IMR-90 (cell line): ENCODE results near the gene C1QL1. TPM values are rescaled to one million over a fixed set of nuclear protein-coding genes. Genes with fewer than 3 reads are reported as not detected.
A peak's percentile ranks its signal among the peaks of the same experiment; 100 is the strongest.

Experiments used
- ATAC-seq: fragments of 200-7000 bp; cut with Tn5 transposase; 2 replicates; pipeline ENCODE4 v1.9.1; 2020; ENCODE audit warnings: low read depth, mild to moderate bottlenecking, moderate library complexity
- BruUV-seq: library from RNA; stranded (reverse); fragments of 400-500 nt; replicated peaks from 2 replicates; lab custom pipeline; 2021; lab: Mats Ljungman, UMichigan
- CTCF ChIA-PET: fragments of 300-600 bp; formaldehyde crosslinking; extraction: SDS; loops from one replicate; lab custom pipeline; 2021; ENCODE audit warnings: antibody characterized with exemption; lab: Yijun Ruan, JAX
- POLR2A ChIA-PET: fragments of 300-600 bp; sonication (Branson Sonifier 250); formaldehyde crosslinking; loops from one replicate; lab custom pipeline; 2022; ENCODE audit warnings: antibody characterized with exemption; ENCODE audit not compliant: unreplicated experiment; lab: Charles Lee
- DNase-seq: peaks from one replicate; pipeline ENCODE4 v3.0.0; 2013
- H2AFZ ChIP-seq: replicated peaks from 2 replicates; pipeline ENCODE3; 2013; ENCODE audit warnings: low read length, mild to moderate bottlenecking; ENCODE audit not compliant: poor library complexity
- H2AK5ac ChIP-seq: 2 replicates; pipeline ENCODE4 v1.6.1; 2013; ENCODE audit warnings: low read depth, low read length, inconsistent platforms
- H2AK9ac ChIP-seq: replicated peaks from 2 replicates; pipeline ENCODE3; 2013; ENCODE audit warnings: mild to moderate bottlenecking, low read depth, low read length, moderate library complexity; ENCODE audit not compliant: poor library complexity
- H2BK120ac ChIP-seq: 2 replicates; pipeline ENCODE4 v1.6.1; 2013; ENCODE audit warnings: low read depth, low read length, inconsistent platforms
- H2BK15ac ChIP-seq: 3 replicates; pipeline ENCODE4 v1.6.1; 2013; ENCODE audit warnings: low read depth, low read length, inconsistent platforms
- H2BK20ac ChIP-seq: 2 replicates; pipeline ENCODE4 v1.6.1; 2013; ENCODE audit warnings: low read depth, mild to moderate bottlenecking, inconsistent platforms, low read length, moderate library complexity
- H2BK5ac ChIP-seq: 2 replicates; pipeline ENCODE4 v1.6.1; 2013; ENCODE audit warnings: mild to moderate bottlenecking, low read depth, low read length, inconsistent platforms; ENCODE audit not compliant: poor library complexity, severe bottlenecking
- H3K14ac ChIP-seq: replicated peaks from 2 replicates; pipeline ENCODE4 v1.6.1; 2013; ENCODE audit warnings: low read depth, low read length, inconsistent platforms
- H3K18ac ChIP-seq: 2 replicates; pipeline ENCODE4 v1.6.1; 2013; ENCODE audit warnings: low read depth, low read length, control low read depth
- H3K23ac ChIP-seq: 2 replicates; pipeline ENCODE4 v1.6.1; 2013; ENCODE audit warnings: low read depth, low read length, inconsistent platforms
- H3K27ac ChIP-seq: 2 replicates; pipeline ENCODE4 v1.5.1; 2013; ENCODE audit warnings: mild to moderate bottlenecking, control low read depth, low read length; ENCODE audit not compliant: insufficient read depth
- H3K27me3 ChIP-seq: 2 replicates; pipeline ENCODE4 v1.6.1; 2013; ENCODE audit warnings: low read length; ENCODE audit not compliant: control insufficient read depth, insufficient read depth
- H3K36me3 ChIP-seq: 2 replicates; pipeline ENCODE4 v1.6.1; 2013; ENCODE audit warnings: low read length, mixed read lengths; ENCODE audit not compliant: control insufficient read depth, insufficient read depth
- H3K4ac ChIP-seq: 2 replicates; pipeline ENCODE4 v1.6.1; 2013; ENCODE audit warnings: low read depth, low read length, inconsistent platforms
- H3K4me1 ChIP-seq: 2 replicates; pipeline ENCODE4 v1.6.1; 2013; ENCODE audit warnings: low read length, mixed read lengths; ENCODE audit not compliant: control insufficient read depth, insufficient read depth
- H3K4me2 ChIP-seq: 2 replicates; pipeline ENCODE4 v1.6.1; 2013; ENCODE audit warnings: low read depth, mild to moderate bottlenecking, control low read depth, low read length, moderate library complexity
- H3K4me3 ChIP-seq: 2 replicates; pipeline ENCODE4 v1.5.1; 2013; ENCODE audit warnings: low read depth, mild to moderate bottlenecking, control low read depth, low read length, moderate library complexity; ENCODE audit not compliant: insufficient read depth
- H3K56ac ChIP-seq: 2 replicates; pipeline ENCODE4 v1.6.1; 2013; ENCODE audit warnings: low read length, inconsistent platforms; ENCODE audit not compliant: insufficient read depth; ENCODE audit errors: extremely low read depth
- H3K79me1 ChIP-seq, 2 experiments: 2 replicates each; pipeline ENCODE4 v1.6.1; 2013; ENCODE audit warnings: low read length in 2 of 2, inconsistent platforms in 1 of 2, low read depth in 1 of 2
- H3K9ac ChIP-seq: 2 replicates; pipeline ENCODE4 v1.6.1; 2013; ENCODE audit warnings: low read depth, low read length, control low read depth
- H3K9me1 ChIP-seq: 2 replicates; pipeline ENCODE4 v1.6.1; 2013; ENCODE audit warnings: low read length, inconsistent platforms; ENCODE audit not compliant: insufficient read depth
- H3K9me3 ChIP-seq: 2 replicates; pipeline ENCODE4 v1.6.1; 2013; ENCODE audit warnings: low read length; ENCODE audit not compliant: control insufficient read depth, insufficient read depth
- H4K20me1 ChIP-seq: 2 replicates; pipeline ENCODE4 v1.6.1; 2013; ENCODE audit warnings: low read length, inconsistent platforms; ENCODE audit not compliant: insufficient read depth
- H4K5ac ChIP-seq: 2 replicates; pipeline ENCODE4 v1.6.1; 2013; ENCODE audit warnings: mild to moderate bottlenecking, low read depth, low read length, control low read depth
- H4K8ac ChIP-seq, 2 experiments: 2 replicates each; pipeline ENCODE4 v1.6.1; 2013; ENCODE audit warnings: low read depth in 2 of 2, low read length in 2 of 2, control low read depth in 1 of 2, inconsistent platforms in 1 of 2
- H4K91ac ChIP-seq: 2 replicates; pipeline ENCODE4 v1.6.1; 2013; ENCODE audit warnings: low read depth, low read length, inconsistent platforms; ENCODE audit not compliant: insufficient read depth
- BHLHE40 ChIP-seq: fragments of 150-350 bp; IDR thresholded peaks from 2 replicates; pipeline ENCODE4 v1.6.1; 2016; ENCODE audit warnings: mild to moderate bottlenecking, low read depth, low read length
- CEBPB ChIP-seq: IDR thresholded peaks from 2 replicates; pipeline ENCODE4 v1.6.1; 2012; ENCODE audit warnings: low read depth, low read length, improper control_type of control experiment
- CHD1 ChIP-seq: IDR thresholded peaks from 2 replicates; pipeline ENCODE4 v1.6.1; 2012; ENCODE audit warnings: low read depth, low read length, improper control_type of control experiment
- CTCF ChIP-seq: conservative IDR thresholded peaks from 2 replicates; pipeline ENCODE4 v1.5.1; 2012; ENCODE audit warnings: mild to moderate bottlenecking, low read depth, low read length, improper control_type of control experiment
- FOS ChIP-seq: fragments of 150-350 bp; IDR thresholded peaks from 2 replicates; pipeline ENCODE4 v1.6.1; 2016; ENCODE audit warnings: low read depth, low read length
- MAFK ChIP-seq: IDR thresholded peaks from 2 replicates; pipeline ENCODE4 v1.6.1; 2012; ENCODE audit warnings: low read depth, low read length, improper control_type of control experiment
- MAZ ChIP-seq: IDR thresholded peaks from 2 replicates; pipeline ENCODE4 v1.6.1; 2012; ENCODE audit warnings: low read depth, mild to moderate bottlenecking, low read length, improper control_type of control experiment, moderate library complexity, borderline replicate concordance
- MXI1 ChIP-seq: IDR thresholded peaks from 2 replicates; pipeline ENCODE4 v1.6.1; 2012; ENCODE audit warnings: low read depth, mild to moderate bottlenecking, low read length, moderate library complexity, borderline replicate concordance
- NFE2L2 ChIP-seq: fragments of 150-350 bp; IDR thresholded peaks from 2 replicates; pipeline ENCODE4 v1.6.1; 2016; ENCODE audit warnings: low read depth, mild to moderate bottlenecking, low read length
- POLR2A ChIP-seq: IDR thresholded peaks from 2 replicates; pipeline ENCODE4 v1.6.1; 2012; ENCODE audit warnings: mild to moderate bottlenecking, low read depth, low read length
- RAD21 ChIP-seq: IDR thresholded peaks from 2 replicates; pipeline ENCODE4 v1.6.1; 2012; ENCODE audit warnings: low read length, improper control_type of control experiment
- RCOR1 ChIP-seq: IDR thresholded peaks from 2 replicates; pipeline ENCODE4 v1.6.1; 2012; ENCODE audit warnings: mild to moderate bottlenecking, low read length, improper control_type of control experiment; ENCODE audit not compliant: insufficient replicate concordance
- RFX5 ChIP-seq: IDR thresholded peaks from 2 replicates; pipeline ENCODE4 v1.8.0; 2012; ENCODE audit warnings: low read depth, mild to moderate bottlenecking, low read length, moderate library complexity
- SMC3 ChIP-seq: fragments of 150-350 bp; IDR thresholded peaks from 2 replicates; pipeline ENCODE4 v1.6.1; 2016; ENCODE audit warnings: low read depth, mild to moderate bottlenecking, antibody characterized with exemption, low read length, moderate library complexity
- USF2 ChIP-seq: fragments of 150-350 bp; IDR thresholded peaks from 2 replicates; pipeline ENCODE4 v1.6.1; 2017; ENCODE audit warnings: mild to moderate bottlenecking, antibody characterized with exemption, low read length, low read depth
- WGBS, 2 experiments: methylation state at CpG; one replicate each; pipeline versions ENCODE4 v1.1.5 to v1.1.7; 2013; ENCODE audit warnings: missing lambda C conversion rate in 2 of 2; ENCODE audit not compliant: insufficient read length in 1 of 2; ENCODE audit errors: extremely low coverage in 2 of 2; 5-methylcytosine and 5-hydroxymethylcytosine counted together
- dilution Hi-C: fragments of 300-500 bp; cut with HindIII; formaldehyde crosslinking; loops from one replicate; pipeline ENCODE4 v1.14.3; 2018; ENCODE audit warnings: low sequenced_read_pairs; ENCODE audit not compliant: unreplicated experiment
- in situ Hi-C: fragments of 300-500 bp; cut with MboI; formaldehyde crosslinking; loops from 3 replicates; pipeline ENCODE4 v1.14.3; 2019; ENCODE audit warnings: low sequenced_read_pairs, inconsistent platforms, mixed read lengths
- intact Hi-C: fragments of 100-400 bp; cut with micrococcal nuclease; formaldehyde crosslinking; loops from 2 replicates; pipeline ENCODE4 v1.10.0; 2022
- polyA plus RNA-seq, 3 experiments: library from polyadenylated mRNA; depleted of rRNA; stranded (reverse); fragments of >200 nt; gene quantifications; 2 replicates each; pipeline ENCODE4 v1.2.3, GENCODE V29; 2012; ENCODE audit warnings: low replicate concordance in 1 of 3
- total RNA-seq: library from RNA; depleted of rRNA; stranded (reverse); fragments of >200 nt; gene quantifications from 2 replicates; pipeline ENCODE4 v1.2.3, GENCODE V29; 2012

The C1QL1 gene
- total and polyA plus RNA-seq, 2 of the 4 experiments (the other 2 are of a cell fraction) = 0.18 to 0.84 TPM

- POLR2A ChIA-PET = no interaction called here
- Histone ChIP-seq H3K36me3 (no peaks in the 10 kb centered on the region), H3K4me2 (no peak overlapping the region)
Measured at GRCh38 chr17:44969144-44969780, 1.2 kb upstream of the C1QL1 start.

More at GRCh38 chr17:44969144-44969780, 1.2 kb upstream of the C1QL1 start:
- Histone ChIP-seq H4K5ac (no peak overlapping the region), H4K8ac (no peak overlapping the region; a peak in 1 of 4 replicates), H2AFZ (peak overlapping the region; percentile 27), H2AK5ac (no peak overlapping the region), H2BK5ac (no peak overlapping the region), H3K9me1 (peaks cover 4% of the 10 kb centered on the region), H3K4me1 (peaks cover 11% of the 10 kb centered on the region), H4K91ac (no peak overlapping the region), H3K4me3 (no peak overlapping the region), H3K23ac (no peak overlapping the region), H3K14ac (no peak overlapping the region), H3K9ac (no peak overlapping the region), H3K4ac (no peak overlapping the region), H3K18ac (no peak overlapping the region), H2BK20ac (no peak overlapping the region), H2AK9ac (peak overlapping the region; percentile 68), H4K20me1 (no peaks in the 10 kb centered on the region; the same call in 1 of the 2 replicates), H3K27me3 (peaks cover 43% of the 10 kb centered on the region), H2BK120ac (no peak overlapping the region), H2BK15ac (no peak overlapping the region; the same call in 2 of the 3 replicates), H3K79me1 (no peaks in the 10 kb centered on the region), H3K56ac (no peak overlapping the region), H3K27ac (no peak overlapping the region), H3K9me3 (no peaks in the 10 kb centered on the region)
- CTCF ChIA-PET = no interaction called here
- no peak for ATAC-seq
- TF ChIP-seq FOS = no peak
- TF ChIP-seq NFE2L2 = no peak
- TF ChIP-seq MAFK = no peak
- TF ChIP-seq MAZ = no peak
- no peak for TF ChIP-seq CHD1
- TF ChIP-seq CEBPB = no peak
- no peak for TF ChIP-seq MXI1
- TF ChIP-seq USF2 = no peak
- no peak for TF ChIP-seq RAD21
- TF ChIP-seq POLR2A = no peak
- no peak for TF ChIP-seq RCOR1
- TF ChIP-seq CTCF = no peak
- TF ChIP-seq SMC3 = no peak
- no peak for TF ChIP-seq RFX5
- TF ChIP-seq BHLHE40 = no peak
- dilution Hi-C loops = no loop called here
- in situ Hi-C loops = no loop called here
- no TSS peak for BruUV-seq
- intact Hi-C loops = no loop called here
- DNase-seq = no peak
- WGBS, 2 experiments = 73% methylated on average over 13 of the region's 19 CpGs; no CpG with 5 or more reads in 1 of the 2 experiments
